ENCODE data around the gene SLC38A3.

Gene SLC38A3

GRCh38 chr3:50214824-50215223, 9.8 kb downstream of the SLC38A3 start:
- DNase-seq (ENCODE audit: low read depth) = no peak
- no peak overlapping the region for H3K4me3 ChIP-seq (ENCODE audit: control insufficient read depth, low read depth, low read length)
- no peak for TF ChIP-seq CTCF (conservative IDR thresholded peaks at IDR 0.05; ENCODE audit: control insufficient read depth, insufficient read depth, low read depth, low read length)

GRCh38 chr3:50215529-50215928, 10.5 kb downstream of the SLC38A3 start:
- TF ChIP-seq CTCF (conservative IDR thresholded peaks at IDR 0.05; ENCODE audit: control insufficient read depth, insufficient read depth, low read depth, low read length) = no peak
- no peak overlapping the region for H3K4me3 ChIP-seq (ENCODE audit: control insufficient read depth, low read depth, low read length)
- DNase-seq (ENCODE audit: low read depth) = no peak

- TF ChIP-seq CTCF (conservative IDR thresholded peaks at IDR 0.05; ENCODE audit: control insufficient read depth, insufficient read depth, low read depth, low read length) = no peak
- no peak for DNase-seq (ENCODE audit: low read depth)
- H3K4me3 ChIP-seq (ENCODE audit: control insufficient read depth, low read depth, low read length) = no peak overlapping the region
These were observed 12.6 kb downstream of the SLC38A3 start for GRCh38 chr3:50217681-50218080.

GRCh38 chr3:50218448-50218847, 13.4 kb downstream of the SLC38A3 start:
- DNase-seq (ENCODE audit: low read depth) = no peak
- no peak overlapping the region for H3K4me3 ChIP-seq (ENCODE audit: control insufficient read depth, low read depth, low read length)
- no peak for TF ChIP-seq CTCF (conservative IDR thresholded peaks at IDR 0.05; ENCODE audit: control insufficient read depth, insufficient read depth, low read depth, low read length)

- no peak for TF ChIP-seq CTCF (conservative IDR thresholded peaks at IDR 0.05; ENCODE audit: control insufficient read depth, insufficient read depth, low read depth, low read length)
- H3K4me3 ChIP-seq (ENCODE audit: control insufficient read depth, low read depth, low read length) = no peak overlapping the region
- DNase-seq (ENCODE audit: low read depth) = no peak
These were observed 14.2 kb downstream of the SLC38A3 start for GRCh38 chr3:50219285-50219684.

GRCh38 chr3:50220109-50220508, 15.0 kb downstream of the SLC38A3 start:
- no peak for DNase-seq (ENCODE audit: low read depth)
- no peak overlapping the region for H3K4me3 ChIP-seq (ENCODE audit: control insufficient read depth, low read depth, low read length)
- no peak for TF ChIP-seq CTCF (conservative IDR thresholded peaks at IDR 0.05; ENCODE audit: control insufficient read depth, insufficient read depth, low read depth, low read length)

- no peak overlapping the region for H3K4me3 ChIP-seq (ENCODE audit: control insufficient read depth, low read depth, low read length)
- TF ChIP-seq CTCF (conservative IDR thresholded peaks at IDR 0.05; ENCODE audit: control insufficient read depth, insufficient read depth, low read depth, low read length) = no peak
- DNase-seq (ENCODE audit: low read depth) = no peak
These were observed 16.0 kb downstream of the SLC38A3 start for GRCh38 chr3:50221051-50221410.
